GM18499 (cell line): ENCODE results near the gene SLC16A3.
"Not testable (repeated sequence)": the region's sequence is repeated elsewhere in the genome, so short reads cannot be mapped to it uniquely, and the experiment has no call there.

Experiments
- ATAC-seq: cut with Tn5 transposase; IDR thresholded peaks from one replicate; pipeline ENCODE4 v1.9.1; 2021; ENCODE audit warnings: moderate number of reproducible peaks; ENCODE audit not compliant: insufficient read depth, unreplicated experiment

The SLC16A3 gene

DNA sequence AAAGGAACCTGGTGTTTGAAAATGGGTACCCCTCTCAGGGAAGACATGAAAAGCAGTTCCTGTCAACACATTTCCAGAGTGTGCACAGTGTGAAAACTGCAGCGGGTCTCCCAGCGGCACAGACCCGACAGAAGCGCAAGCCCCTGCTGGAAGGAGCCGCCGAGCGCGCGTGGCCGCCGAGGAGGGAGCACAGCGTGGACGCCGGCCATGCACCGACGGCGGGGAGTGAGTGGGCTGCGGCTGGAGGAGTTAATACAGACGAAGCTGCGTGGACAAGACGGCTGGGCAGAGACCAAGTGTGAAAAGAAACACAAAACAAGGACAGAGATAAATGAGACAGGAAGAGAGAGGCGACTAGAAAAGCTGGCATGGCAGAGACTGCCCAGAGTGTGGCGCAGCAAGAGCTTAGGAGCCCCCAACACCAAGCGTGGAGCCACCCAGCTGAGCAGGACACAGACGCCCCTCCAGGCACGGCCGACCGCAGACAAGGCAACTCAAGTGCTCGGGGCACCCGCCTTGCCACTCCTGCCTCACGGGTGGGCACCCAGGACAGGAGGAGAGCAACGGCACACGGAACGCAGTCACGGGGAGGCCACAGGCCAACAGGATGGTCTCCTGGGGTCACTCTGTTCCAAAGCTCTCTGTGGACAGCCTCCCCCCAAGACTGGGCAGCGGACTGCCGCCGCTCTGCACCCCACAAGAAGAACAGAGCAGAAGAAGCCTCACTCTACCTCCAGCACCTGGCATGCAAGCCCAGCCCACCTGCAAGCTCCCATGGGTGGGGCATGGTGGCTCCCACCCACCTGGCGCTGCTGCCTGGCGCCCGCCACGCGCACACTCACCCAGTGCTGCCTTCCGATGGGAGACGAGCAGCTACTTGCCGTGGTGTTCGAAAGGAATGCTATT is 16.5 kb downstream of the SLC16A3 start:
- no peak for ATAC-seq

DNA sequence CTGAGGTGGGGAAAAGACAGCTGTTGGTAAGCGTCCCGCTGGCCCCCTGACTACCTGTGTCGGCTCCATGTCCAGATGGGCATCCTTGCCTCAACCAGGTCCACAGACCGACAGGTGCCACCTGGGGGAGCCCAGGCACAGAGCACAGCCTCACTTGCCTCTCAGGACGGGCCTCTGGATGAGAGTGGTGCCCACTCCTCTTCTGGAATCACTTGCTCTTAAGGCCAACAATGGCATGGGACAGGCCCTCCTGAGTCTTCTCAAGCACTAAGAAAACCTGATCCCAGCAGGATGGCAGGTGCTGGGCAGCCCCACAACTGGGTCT is 17.2 kb downstream of the SLC16A3 start:
- no peak for ATAC-seq

DNA sequence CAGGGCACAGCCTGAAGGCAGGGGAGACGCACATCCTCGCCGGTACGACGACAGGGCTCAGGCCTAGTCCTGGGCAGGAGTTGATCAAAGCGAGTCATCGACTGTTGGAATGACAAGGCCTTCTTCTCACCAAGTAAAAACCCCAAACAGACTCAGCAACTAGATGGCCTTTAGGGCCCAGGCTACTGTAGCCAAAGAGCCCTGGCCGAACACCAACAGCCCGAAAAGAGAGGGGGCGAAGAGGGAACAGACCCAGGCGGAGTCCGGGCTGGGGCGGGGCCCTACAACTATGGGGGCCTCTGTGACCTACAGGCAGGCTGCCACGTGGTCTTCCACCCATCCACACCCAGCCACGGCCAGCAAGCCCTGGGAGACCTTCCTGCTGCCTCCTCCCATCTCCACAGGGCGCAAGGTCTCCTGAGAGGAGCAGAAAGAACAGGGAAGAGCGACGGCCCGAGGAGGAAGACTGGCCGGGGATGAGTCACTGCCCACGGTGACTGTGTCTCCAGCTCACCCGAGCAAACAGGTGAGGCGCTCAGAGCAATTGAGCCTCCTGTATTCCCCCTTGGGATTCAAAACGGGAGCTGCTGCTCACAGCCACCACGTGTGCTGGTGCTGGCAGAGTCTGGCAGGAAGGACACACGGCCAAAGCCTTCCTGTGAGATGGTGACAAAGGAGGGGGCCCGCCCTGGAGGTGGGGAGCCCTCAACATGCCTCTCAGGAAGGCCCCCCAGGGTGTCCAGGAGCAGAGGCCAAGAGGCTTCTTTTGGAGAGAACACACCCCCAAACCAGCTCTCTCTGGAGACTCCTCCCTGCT is 17.7 kb downstream of the SLC16A3 start:
- ATAC-seq, result no peak

DNA sequence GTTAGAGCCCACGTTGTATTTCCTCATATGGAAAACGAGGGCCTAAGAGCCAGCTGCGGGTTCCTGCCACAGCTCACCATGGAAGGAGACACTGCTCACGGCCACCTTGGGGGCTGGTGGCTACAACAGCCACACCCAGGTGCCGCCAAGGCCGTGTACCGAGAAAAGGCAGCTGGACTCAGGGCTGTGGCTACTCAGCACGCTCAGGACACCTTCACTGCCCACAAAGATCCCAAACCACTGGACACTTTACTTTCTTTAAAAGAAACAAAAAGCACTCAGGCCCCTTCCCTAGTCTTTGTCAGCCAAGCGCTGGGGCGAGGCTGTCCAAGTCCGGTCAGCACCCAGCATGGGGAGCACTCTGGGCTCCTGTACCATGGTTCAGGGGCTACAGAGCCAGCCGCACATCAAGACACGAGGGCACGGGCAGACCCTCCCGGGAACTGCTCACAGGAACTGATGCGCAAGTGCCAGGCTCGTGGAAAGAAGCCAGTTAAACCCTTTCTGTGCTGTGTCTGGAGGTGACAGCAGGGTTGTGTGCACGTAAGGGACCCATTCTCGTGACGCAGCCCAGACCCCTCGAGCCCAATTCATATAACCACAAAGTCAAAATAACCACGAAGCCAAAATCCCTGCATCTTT is 18.5 kb downstream of the SLC16A3 start:
- no peak for ATAC-seq

DNA sequence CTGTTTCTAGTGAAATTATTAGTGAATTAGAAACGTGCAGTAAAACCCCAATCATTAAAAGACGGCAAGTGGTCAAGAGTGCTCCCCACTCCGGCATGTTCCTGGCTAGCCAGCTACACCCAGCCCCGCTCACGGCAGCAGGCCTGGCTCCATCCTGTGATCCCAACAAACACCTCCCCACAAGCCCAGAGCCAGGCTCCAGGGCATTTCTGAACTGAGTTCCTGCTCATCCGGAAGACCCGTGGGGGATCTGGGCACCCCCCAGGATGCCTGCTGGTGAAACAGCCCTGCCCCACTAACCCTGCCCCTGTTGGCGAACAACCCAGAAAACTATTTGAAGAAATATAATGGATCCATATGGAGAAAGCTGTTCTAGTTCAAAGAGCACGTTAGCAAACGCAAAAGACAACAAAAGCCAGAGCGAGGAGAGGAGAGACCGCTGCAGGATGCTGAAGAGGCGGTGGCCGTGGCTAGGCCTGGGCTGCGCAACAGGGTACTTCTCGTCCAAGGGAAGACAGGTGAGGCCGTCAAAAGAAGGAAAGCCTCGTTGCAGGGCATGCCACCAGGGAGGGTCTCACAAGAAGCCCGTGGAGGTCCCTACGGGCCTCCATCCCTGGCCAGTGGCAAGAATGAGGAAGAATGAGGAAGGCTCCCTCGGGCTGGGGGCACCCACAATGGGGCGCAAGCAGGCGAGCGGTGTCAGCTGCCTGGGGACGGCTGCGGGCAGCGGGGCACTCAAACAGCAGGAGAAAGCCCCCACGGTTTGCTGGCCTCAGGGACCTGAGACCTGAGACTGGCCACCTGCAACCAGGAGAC is 19.2 kb downstream of the SLC16A3 start:
- no peak for ATAC-seq

DNA sequence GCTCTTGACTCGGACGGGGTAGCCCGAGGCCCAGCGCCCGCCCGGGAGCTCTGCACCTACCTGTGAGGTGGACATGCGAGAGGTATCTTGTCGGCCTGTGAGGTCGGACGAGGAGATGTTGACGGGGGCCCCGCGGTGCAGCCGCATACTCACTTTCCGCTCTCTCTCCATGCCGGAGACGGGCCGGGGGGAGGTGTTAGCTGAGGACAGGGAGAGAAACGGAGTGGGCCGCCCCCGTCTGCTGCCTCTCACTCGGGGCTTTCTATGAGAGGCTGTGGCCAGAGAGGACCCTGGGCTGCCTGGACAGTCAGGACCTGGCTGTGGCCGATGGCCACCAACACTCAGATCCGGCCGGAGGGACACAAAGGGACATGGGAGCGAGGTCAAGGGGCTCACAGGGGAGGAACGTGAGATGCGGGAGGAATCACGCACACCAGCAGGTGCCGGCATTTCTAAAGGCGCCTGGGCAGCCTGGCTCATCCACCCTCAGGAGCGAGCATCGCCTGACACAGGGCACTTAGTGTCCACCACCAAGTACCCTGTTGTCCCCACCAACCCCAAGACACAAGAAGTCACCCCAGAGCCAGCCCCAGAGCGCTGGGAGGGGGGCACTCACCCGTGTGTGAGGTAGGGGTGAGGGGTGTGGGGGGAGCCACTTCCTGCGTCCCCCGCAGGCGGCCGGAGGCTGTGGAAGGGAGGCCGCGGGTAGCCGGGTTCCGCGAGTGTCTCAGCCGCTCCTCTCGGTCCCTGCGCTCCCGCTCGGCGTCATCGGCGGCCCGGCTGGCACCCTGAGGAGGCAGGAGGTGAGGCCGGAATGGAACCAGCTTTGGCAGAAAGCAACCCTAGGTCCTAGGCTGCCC is 20.2 kb downstream of the SLC16A3 start:
- no peak for ATAC-seq

DNA sequence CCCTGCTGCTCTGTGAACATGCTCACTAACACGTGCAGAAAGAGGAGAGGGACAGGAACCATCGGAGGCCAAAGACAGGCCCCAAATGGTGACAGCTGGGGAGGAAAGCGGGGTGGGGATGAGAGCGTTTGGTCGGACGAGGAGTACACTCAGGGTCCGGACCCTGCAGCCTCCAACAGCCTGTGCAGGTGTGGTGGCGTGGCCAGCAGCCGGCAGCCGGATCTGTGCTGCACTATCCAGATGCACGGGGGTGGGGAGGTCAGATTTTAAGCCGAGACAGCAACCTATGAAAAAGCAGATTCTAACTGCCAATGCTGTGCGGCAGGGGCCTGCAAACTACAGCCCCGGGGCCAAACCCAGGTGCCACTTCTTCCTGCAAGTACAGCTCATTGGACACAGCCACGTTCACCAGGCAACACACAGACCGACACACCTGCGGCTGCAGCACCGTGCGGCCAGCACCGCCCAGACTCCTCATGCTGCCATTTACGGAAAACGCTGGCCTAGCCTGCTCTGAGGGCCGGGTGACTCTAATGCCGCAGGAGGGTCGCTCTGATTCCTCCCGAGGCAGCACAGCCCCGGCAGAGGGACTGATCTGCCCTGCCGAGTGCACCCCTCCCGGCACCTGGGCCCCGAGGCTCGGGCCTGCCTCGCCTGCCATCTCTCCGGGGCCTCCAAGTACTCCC is 21.2 kb downstream of the SLC16A3 start:
- ATAC-seq, result no peak

DNA sequence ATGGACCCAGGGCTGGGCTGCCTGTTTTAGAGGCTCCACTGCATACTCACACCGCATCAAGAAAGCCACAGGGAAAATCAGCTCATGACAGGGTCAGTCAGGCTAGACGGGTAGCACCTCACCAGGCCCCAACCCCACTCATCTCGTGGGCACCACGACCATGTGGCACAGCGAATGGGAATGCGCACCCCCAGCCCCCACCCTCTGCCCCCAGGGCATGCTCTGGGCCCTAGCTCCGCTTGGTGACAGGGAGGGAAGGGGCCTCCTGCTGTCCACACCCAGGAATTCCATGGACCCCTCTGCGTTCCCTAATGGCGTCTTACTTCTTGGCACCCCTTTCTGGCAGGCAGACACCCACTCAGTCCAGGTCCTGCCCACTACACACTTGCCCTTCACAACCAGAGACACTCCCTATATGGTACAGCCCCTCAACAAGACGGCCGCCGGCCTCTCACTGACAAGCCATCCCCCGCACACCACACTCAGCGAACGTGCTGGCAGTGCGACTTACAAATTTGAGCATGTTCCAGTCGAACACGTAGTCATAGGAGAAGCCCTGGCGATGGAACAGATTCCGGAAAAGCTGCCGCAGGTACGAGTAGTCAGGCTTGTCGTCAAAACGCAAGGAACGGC is 22.1 kb downstream of the SLC16A3 start:
- no peak for ATAC-seq

DNA sequence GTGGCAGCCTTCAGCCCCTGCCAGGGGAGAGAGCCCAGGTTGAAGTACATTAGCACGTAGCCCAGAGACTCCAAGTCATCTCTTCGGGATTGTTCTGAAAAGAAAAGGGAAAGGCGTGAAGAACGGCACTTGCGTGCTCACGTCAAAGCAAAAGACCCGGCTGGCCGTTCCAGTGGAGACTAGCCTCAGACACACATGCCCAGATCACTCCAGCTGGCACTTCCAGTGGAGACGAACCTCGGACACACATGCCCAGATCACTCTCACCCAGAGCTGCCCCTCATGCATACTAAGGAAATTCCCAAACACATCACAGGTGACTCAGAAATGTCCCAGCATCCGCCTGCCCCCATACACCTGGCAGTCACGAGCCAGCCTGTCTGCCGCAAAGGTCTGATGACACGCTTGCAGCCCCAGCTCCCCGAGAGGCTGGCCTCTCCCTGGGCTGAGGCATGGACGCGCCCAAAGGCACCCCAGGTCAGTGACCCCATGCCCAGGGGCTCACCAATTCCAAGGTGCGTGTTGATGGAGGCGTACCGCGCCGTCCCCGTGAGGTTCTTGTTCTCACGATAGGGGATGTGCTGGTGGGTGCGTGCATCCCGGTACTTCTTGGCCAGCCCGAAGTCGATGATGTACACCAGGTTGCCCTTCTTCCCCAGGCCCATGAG is 23.8 kb downstream of the SLC16A3 start:
- no peak for ATAC-seq

DNA sequence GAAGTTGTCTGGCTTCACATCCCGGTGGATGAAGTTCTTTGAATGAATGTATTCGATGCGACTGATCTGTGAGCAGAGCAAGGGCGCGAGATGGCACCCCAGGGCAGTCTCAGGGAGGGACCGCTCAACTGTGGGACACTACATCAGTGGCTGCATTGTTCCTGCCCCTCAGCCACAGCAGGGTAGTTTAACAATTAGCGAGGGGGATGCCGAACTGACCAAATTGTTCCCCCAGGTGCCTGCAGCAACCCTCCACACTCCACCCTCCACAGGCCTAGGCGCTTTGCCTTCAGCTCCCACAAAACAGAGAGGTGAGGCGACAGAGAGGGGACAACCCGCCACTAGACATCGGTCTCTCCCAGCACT is 24.3 kb downstream of the SLC16A3 start:
- no peak for ATAC-seq

DNA sequence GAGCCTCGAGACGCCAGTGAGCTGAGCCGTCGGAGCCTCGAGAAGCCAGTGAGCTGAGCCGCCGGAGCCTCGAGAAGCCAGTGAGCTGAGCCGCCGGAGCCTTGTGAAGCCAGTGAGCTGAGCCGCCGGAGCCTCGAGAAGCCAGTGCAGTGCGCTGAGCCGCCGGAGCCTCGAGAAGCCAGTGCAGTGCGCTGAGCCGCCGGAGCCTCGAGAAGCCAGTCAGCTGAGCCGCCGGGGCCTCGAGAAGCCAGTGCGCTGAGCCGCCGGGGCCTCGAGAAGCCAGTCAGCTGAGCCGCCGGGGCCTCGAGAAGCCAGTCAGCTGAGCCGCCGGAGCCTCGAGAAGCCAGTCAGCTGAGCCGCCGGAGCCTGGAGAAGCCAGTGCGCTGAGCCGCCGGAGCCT is 25.3 kb downstream of the SLC16A3 start:
- ATAC-seq, result not testable (repeated sequence)

DNA sequence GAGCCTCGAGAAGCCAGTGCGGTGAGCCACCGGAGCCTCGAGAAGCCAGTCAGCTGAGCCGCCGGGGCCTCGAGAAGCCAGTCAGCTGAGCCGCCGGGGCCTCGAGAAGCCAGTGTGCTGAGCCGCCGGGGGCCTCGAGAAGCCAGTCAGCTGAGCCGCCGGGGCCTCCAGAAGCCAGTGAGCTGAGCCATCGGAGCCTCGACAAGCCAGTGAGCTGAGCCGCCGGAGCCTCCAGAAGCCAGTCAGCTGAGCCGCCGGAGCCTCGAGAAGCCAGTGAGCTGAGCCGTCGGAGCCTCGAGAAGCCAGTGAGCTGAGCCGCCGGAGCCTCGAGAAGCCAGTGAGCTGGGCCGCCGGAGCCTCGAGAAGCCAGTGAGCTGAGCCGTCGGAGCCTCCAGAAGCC is 25.9 kb downstream of the SLC16A3 start:
- ATAC-seq, result not testable (repeated sequence)

DNA sequence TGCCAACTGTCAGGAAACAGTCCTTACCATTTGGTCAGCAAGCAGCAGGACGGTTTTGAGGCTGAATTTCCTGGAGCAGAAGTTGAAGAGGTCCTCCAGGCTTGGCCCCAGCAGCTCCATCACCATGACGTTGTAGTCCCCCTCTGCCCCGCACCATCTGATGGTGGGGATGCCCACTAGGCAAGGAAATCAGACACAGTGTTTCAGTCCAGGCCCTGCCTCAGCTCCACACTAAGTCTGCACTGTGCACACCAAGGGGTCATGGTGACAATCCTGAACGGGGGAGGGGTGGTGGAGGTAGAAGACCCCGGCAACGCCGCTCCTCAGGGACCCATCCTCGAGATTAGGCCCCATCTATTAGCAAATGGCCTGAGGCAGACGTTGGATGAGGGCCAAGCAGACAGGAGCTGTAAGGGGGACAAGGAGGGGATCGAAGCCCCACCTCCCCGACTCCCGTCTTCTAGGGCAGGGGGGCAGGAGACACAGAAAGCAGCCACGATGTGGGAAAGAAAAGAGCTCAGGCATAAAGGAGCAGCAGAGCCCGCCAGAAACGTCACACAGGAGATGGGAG is 26.6 kb downstream of the SLC16A3 start:
- no peak for ATAC-seq

DNA sequence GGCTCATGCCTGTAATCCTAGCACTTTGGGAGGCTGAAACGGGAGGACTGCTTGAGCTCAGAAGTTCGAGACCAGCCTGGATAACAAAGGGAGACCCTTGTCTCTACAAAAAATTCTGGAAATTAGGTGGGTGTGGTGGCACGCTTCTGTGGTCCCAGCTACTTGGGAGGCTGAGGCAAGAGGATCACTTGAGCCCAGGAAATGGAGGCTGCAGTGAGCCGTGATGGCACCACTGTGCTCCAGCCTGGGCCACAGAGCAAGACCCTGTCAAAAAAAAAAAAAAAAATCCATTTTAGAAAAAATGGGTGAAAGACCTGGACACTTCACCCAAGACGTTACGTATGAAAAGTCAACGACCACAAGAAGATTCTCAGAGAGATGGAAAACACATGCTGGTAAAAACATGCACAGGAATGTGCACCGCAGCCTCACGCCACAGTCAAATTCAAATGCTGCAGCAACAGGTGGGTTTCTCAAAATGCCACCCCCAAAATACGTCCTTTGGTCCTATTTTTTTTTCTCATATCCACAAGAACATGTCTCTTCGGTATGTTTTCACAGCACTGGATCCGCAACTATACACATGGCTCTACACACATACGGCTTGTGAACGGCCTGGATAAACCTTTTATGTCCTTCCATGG is 27.5 kb downstream of the SLC16A3 start:
- ATAC-seq, result no peak

DNA sequence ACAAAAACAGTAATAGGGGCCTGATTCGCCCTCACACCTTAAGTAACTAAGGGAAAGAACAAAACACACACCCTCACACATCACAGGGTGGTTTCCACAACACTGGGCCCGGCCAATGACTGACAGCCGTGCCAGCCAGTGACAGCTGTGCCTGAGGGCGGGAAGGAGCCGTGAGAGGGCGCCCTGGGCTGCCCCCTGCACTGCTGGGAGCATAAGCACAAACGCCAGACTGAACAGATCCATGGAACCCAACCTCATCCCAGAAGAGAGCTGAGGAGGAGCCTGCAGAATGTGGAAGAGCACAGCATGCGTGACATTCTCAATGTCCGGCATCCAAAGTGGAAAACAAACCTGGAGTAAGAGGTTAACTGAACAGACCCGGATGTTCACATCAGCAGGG is 28.6 kb downstream of the SLC16A3 start:
- no peak for ATAC-seq

DNA sequence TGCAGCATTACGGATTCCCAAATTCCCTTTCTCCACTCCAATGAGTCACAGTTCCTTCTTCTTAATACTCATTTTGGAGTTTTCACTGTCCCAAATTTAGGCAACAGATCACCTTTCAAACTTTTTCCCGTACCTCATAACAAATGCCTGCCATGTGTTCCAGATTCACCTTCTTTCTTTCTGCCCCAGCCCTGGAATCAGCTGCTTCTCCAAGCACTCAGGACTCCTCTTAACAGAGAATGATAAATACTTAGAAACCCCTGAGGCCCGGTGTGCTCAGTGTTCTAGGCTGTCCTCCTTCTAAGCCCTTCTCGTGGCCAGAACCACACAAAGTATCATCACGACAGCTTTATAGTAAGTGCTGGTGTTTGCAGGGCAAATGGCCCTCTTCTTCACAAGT is 29.7 kb downstream of the SLC16A3 start:
- ATAC-seq, result no peak
